Stomach (tissue), 9 donors: ENCODE measurements around the gene TP53I13. TPM values are rescaled to one million over a fixed set of nuclear protein-coding genes. Genes with fewer than 3 reads are reported as not detected.

Experiments
- DNase-seq, 2 donors: peaks; one replicate each; pipeline versions ENCODE4 v3.0.0 to v3.0.0-alpha.2; 2013 to 2019
- H3K27ac ChIP-seq, 5 donors: fragments of 200-600 bp in 4 of 5; sonication (generic) in 4 of 5; one replicate each; pipeline ENCODE4 v1.5.1; 2013 to 2019; ENCODE audit warnings: mild to moderate bottlenecking in 1 of 5, moderate library complexity in 1 of 5
- H3K27me3 ChIP-seq, 3 donors: fragments of 200-600 bp; sonication (generic); one replicate each; pipeline ENCODE4 v1.5.1; 2017 to 2019; ENCODE audit warnings: mixed run types in 1 of 3
- H3K36me3 ChIP-seq, 4 donors: fragments of 200-600 bp; sonication (generic); 1 replicate in 3 of 4; 2 replicates in 1 of 4; pipeline ENCODE4 v1.5.1; 2016 to 2019
- H3K4me1 ChIP-seq, 4 donors: fragments of 200-600 bp; sonication (generic); one replicate each; pipeline ENCODE4 v1.5.1; 2016 to 2019
- H3K4me3 ChIP-seq, 4 donors: fragments of 200-600 bp; sonication (generic) in 3 of 4; one replicate each; pipeline ENCODE4 v1.5.1; 2016 to 2019; ENCODE audit warnings: mild to moderate bottlenecking in 1 of 4
- H3K9me3 ChIP-seq, 4 donors: fragments of 200-600 bp; sonication (generic); one replicate each; pipeline ENCODE4 v1.5.1; 2016 to 2019
- CTCF ChIP-seq, 7 experiments: fragments of 450-650 bp in 4 of 7; fragments of 200-600 bp in 3 of 7; sonication (generic) in 3 of 7; IDR thresholded peaks; one replicate each; pipeline ENCODE4 v1.5.1; 2016 to 2019; ENCODE audit warnings: antibody characterized with exemption in 7 of 7, control low read depth in 2 of 7, mild to moderate bottlenecking in 1 of 7
- EP300 ChIP-seq: sonication (generic); formaldehyde crosslinking; IDR thresholded peaks from one replicate; pipeline ENCODE4 v1.6.1; 2017; ENCODE audit warnings: antibody characterized with exemption
- POLR2A ChIP-seq, 4 donors: fragments of 450-650 bp; IDR thresholded peaks; one replicate each; pipeline ENCODE4 v1.6.1; 2016; ENCODE audit warnings: antibody characterized with exemption in 4 of 4, control low read depth in 2 of 4, mild to moderate bottlenecking in 1 of 4, moderate library complexity in 1 of 4
- POLR2AphosphoS5 ChIP-seq, 3 donors: sonication (generic); formaldehyde crosslinking; IDR thresholded peaks; one replicate each; pipeline ENCODE4 v1.6.1; 2016; ENCODE audit warnings: antibody characterized with exemption in 3 of 3
- WGBS, 5 donors: extraction: QIAGEN DNeasy Blood & Tissue Kit in 3 of 5; methylation state at CpG; one replicate each; pipeline versions ENCODE4 v1.1.5 to v1.1.7; 2013 to 2018; 5-methylcytosine and 5-hydroxymethylcytosine counted together
- intact Hi-C: fragments of 100-400 bp; cut with DNase I; formaldehyde crosslinking; loops from one replicate; pipeline ENCODE4 v1.15.1; 2023; ENCODE audit warnings: low total_unique reads
- polyA plus RNA-seq, 3 donors: library from polyadenylated mRNA; stranded (reverse); fragments of 200-250 nt; gene quantifications; one replicate each; pipeline ENCODE4 v1.2.3, GENCODE V29; 2013
- total RNA-seq, 5 donors: library from RNA; depleted of rRNA; stranded (reverse); fragments of >200 nt; gene quantifications; one replicate each; pipeline versions ENCODE4 v1.1.0 to v1.2.3, GENCODE V29; 2014 to 2016
- donor health status: healthy with polysubstance abuse.
- donor health status: Bipolar disorder and iron deficiency.
- donor health status: healthy.

TP53I13 gene
- total and polyA plus RNA-seq, 8 donors, result 27.7 to 299 (median 64.1) TPM

- no peak overlapping the region for H3K4me3 ChIP-seq
- peaks cover 9 to 25% (median 17%) of the 10 kb centered on the region in 4 donors for H3K4me1 ChIP-seq
- WGBS, 5 donors, result 60 to 74% (median 67%) methylated on average over 7 to 13 of the region's 13 CpGs
- no peak for TF ChIP-seq POLR2AphosphoS5 (IDR thresholded peaks at IDR 0.05)
- no peak for TF ChIP-seq EP300
- TF ChIP-seq POLR2A (IDR thresholded peaks at IDR 0.05), result no peak
- TF ChIP-seq CTCF (IDR thresholded peaks at IDR 0.05), result no peak
- DNase-seq, result peak in 1 of 2 donors; percentile 27
- H3K9me3 ChIP-seq, result no peaks in the 10 kb centered on the region
- intact Hi-C loops, result no loop called here
- peaks cover 0 to 9% (median 0%) of the 10 kb centered on the region in 3 donors for H3K27me3 ChIP-seq
- H3K27ac ChIP-seq, result no peak overlapping the region
- no peaks in the 10 kb centered on the region for H3K36me3 ChIP-seq
These were observed 29.1 kb downstream of the TP53I13 start for GRCh38 chr17:29597361-29598172.

- 93 to 95% (median 94%) methylated on average over 6 of the region's 6 CpGs for WGBS, 5 donors
- Histone ChIP-seq H3K36me3 (no peaks in the 10 kb centered on the region), H3K4me3 (no peak overlapping the region), H3K4me1 (no peaks in the 10 kb centered on the region), H3K9me3 (no peaks in the 10 kb centered on the region), H3K27ac (no peak overlapping the region), H3K27me3 (no peaks in the 10 kb centered on the region)
- peak in 1 of 2 donors; percentile 40 for DNase-seq
- TF ChIP-seq EP300 (no peak), POLR2AphosphoS5 (IDR thresholded peaks at IDR 0.05) (no peak), POLR2A (IDR thresholded peaks at IDR 0.05) (no peak), CTCF (IDR thresholded peaks at IDR 0.05) (no peak)
- intact Hi-C loops, result no loop called here
These were observed 34.7 kb downstream of the TP53I13 start for GRCh38 chr17:29603109-29603674.

- Histone ChIP-seq H3K4me3 (no peak overlapping the region), H3K9me3 (no peaks in the 10 kb centered on the region), H3K27me3 (peaks cover 0 to 2% (median 0%) of the 10 kb centered on the region in 3 donors), H3K36me3 (peaks cover 0 to 7% (median 3%) of the 10 kb centered on the region in 4 donors), H3K4me1 (peaks cover 0 to 2% (median 0%) of the 10 kb centered on the region in 4 donors), H3K27ac (no peak overlapping the region)
- peak in 1 of 2 donors; percentile 1 for DNase-seq
- 92 to 93% (median 93%) methylated on average over 18 to 29 of the region's 29 CpGs for WGBS, 5 donors
- intact Hi-C loops, result no loop called here
- no peak for TF ChIP-seq POLR2AphosphoS5 (IDR thresholded peaks at IDR 0.05)
- TF ChIP-seq CTCF (IDR thresholded peaks at IDR 0.05), result no peak
- no peak for TF ChIP-seq POLR2A (IDR thresholded peaks at IDR 0.05)
- TF ChIP-seq EP300, result no peak
These were observed 39.2 kb downstream of the TP53I13 start for GRCh38 chr17:29607557-29608195.

GRCh38 chr17:29608986-29609385 lies 40.5 kb downstream of the TP53I13 start:
- 84 to 90% (median 88%) methylated on average over 7 to 15 of the region's 15 CpGs for WGBS, 5 donors
- H3K27ac ChIP-seq, result no peak overlapping the region
- peaks cover 0 to 7% (median 3%) of the 10 kb centered on the region in 4 donors for H3K36me3 ChIP-seq
- intact Hi-C loops, result no loop called here
- H3K27me3 ChIP-seq, result peaks cover 0 to 13% (median 0%) of the 10 kb centered on the region in 3 donors
- H3K9me3 ChIP-seq, result no peaks in the 10 kb centered on the region
- TF ChIP-seq POLR2A (IDR thresholded peaks at IDR 0.05), result no peak
- no peak for TF ChIP-seq CTCF (IDR thresholded peaks at IDR 0.05)
- TF ChIP-seq POLR2AphosphoS5 (IDR thresholded peaks at IDR 0.05), result no peak
- TF ChIP-seq EP300, result no peak
- peak in 1 of 2 donors; percentile 2 for DNase-seq
- peaks cover 10 to 15% (median 13%) of the 10 kb centered on the region in 4 donors for H3K4me1 ChIP-seq
- no peak overlapping the region for H3K4me3 ChIP-seq
